Colonic mucosa (tissue), 4 donors: ENCODE data around the gene CDH4. TPM values are rescaled to one million over a fixed set of nuclear protein-coding genes. Genes with fewer than 3 reads are reported as not detected.

Experiments used
- DNase-seq: peaks from one replicate; pipeline ENCODE4 v3.0.0-alpha.2; 2020
- H3K27ac ChIP-seq: fragments of 200-600 bp; one replicate; pipeline ENCODE4 v1.8.0; 2021
- H3K27me3 ChIP-seq: fragments of 200-600 bp; one replicate; pipeline ENCODE4 v1.8.0; 2021
- H3K36me3 ChIP-seq: fragments of 200-600 bp; one replicate; pipeline ENCODE4 v1.8.0; 2021
- H3K4me1 ChIP-seq: fragments of 200-600 bp; one replicate; pipeline ENCODE4 v1.8.0; 2021; ENCODE audit warnings: mild to moderate bottlenecking
- H3K4me3 ChIP-seq: fragments of 200-600 bp; one replicate; pipeline ENCODE4 v1.8.0; 2021
- H3K9ac ChIP-seq, 2 donors: one replicate each; pipeline ENCODE4 v1.7.0; 2013; ENCODE audit warnings: control low read depth in 2 of 2, low read depth in 2 of 2, low read length in 2 of 2
- H3K9me3 ChIP-seq: fragments of 200-600 bp; one replicate; pipeline ENCODE4 v1.8.0; 2021
- intact Hi-C: fragments of 100-400 bp; cut with DNase I; formaldehyde crosslinking; loops from one replicate; pipeline ENCODE4 v1.14.1; 2022
- total RNA-seq, 2 donors: library from RNA; stranded (reverse); fragmentation: NEBNext Ultra II Directional in 1 of 2; extraction: Animal tissue kit (Norgen Biotek cat#: 25700) in 1 of 2; gene quantifications; one replicate each; pipeline ENCODE4 v1.2.1, GENCODE V29; 2021
- TF ChIP-seq, protein P1 (sequence below): fragments of 200-600 bp; IDR thresholded peaks from one replicate; pipeline ENCODE4 v1.8.0; 2022; ENCODE audit warnings: antibody characterized with exemption, mild to moderate bottlenecking
- donor health status: healthy.
- donor health status: DM: no; HTN: no; CAD: no.
- donor health status: DM: no; HTN: no; CAD: no.

CDH4 gene
- total RNA-seq, 2 donors from 2014 or later: 0.08 TPM; not detected in 1

DNA sequence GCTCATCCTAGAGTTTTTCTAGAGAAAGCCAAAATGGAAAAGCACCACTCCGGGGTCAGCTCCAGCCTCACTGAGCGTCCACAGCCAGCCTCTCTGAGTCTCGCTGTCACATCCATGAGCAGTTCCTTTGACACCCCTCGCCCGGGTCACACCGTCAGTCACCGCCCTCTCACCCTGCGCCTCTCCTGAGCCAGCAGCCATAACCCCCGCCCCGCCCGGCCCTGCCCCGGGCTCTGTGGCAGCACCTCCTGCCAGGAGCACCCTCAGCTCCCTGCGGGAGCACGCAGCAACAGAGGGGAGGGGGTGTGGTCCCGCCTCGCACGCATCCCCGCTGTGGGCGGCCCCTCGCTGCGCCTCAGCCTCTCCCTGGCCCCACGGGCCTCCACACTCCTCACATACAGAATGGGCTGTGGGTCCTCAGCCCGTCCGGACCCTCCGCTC is 545.9 kb downstream of the CDH4 start:
- Histone ChIP-seq H3K27me3 (no peaks in the 10 kb centered on the region), H3K27ac (no peak overlapping the region), H3K9ac (no peak overlapping the region), H3K4me1 (no peaks in the 10 kb centered on the region), H3K36me3 (no peaks in the 10 kb centered on the region), H3K4me3 (no peak overlapping the region), H3K9me3 (no peaks in the 10 kb centered on the region)
- TF ChIP-seq, protein P1, sequence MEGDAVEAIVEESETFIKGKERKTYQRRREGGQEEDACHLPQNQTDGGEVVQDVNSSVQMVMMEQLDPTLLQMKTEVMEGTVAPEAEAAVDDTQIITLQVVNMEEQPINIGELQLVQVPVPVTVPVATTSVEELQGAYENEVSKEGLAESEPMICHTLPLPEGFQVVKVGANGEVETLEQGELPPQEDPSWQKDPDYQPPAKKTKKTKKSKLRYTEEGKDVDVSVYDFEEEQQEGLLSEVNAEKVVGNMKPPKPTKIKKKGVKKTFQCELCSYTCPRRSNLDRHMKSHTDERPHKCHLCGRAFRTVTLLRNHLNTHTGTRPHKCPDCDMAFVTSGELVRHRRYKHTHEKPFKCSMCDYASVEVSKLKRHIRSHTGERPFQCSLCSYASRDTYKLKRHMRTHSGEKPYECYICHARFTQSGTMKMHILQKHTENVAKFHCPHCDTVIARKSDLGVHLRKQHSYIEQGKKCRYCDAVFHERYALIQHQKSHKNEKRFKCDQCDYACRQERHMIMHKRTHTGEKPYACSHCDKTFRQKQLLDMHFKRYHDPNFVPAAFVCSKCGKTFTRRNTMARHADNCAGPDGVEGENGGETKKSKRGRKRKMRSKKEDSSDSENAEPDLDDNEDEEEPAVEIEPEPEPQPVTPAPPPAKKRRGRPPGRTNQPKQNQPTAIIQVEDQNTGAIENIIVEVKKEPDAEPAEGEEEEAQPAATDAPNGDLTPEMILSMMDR: no peak
- intact Hi-C loops: no loop called here
- no peak for DNase-seq

DNA sequence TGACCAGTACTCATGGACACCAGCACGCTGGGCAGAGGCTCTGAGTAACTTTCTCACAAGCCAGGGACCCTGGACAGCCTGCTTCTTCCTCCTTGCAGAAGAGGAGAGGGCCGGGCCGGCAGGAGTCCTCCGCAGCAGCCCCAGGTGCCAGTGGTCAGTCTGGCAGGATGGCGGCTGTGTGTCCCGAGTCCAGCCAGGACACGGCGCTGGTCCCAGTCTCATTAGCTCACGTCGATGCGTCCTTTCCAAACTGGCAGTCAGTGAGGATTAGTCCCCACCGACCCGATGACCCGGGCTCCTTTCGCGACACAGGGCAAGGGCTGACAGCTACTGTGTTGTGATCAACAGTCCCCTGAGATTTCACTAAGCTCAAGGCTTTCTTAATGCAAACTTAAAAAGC is 546.6 kb downstream of the CDH4 start:
- Histone ChIP-seq H3K9me3 (no peaks in the 10 kb centered on the region), H3K4me1 (no peaks in the 10 kb centered on the region), H3K27me3 (no peaks in the 10 kb centered on the region), H3K4me3 (no peak overlapping the region), H3K27ac (no peak overlapping the region), H3K9ac (no peak overlapping the region), H3K36me3 (no peaks in the 10 kb centered on the region)
- TF ChIP-seq, protein P1: no peak
- DNase-seq: no peak
- intact Hi-C loops: no loop called here

DNA sequence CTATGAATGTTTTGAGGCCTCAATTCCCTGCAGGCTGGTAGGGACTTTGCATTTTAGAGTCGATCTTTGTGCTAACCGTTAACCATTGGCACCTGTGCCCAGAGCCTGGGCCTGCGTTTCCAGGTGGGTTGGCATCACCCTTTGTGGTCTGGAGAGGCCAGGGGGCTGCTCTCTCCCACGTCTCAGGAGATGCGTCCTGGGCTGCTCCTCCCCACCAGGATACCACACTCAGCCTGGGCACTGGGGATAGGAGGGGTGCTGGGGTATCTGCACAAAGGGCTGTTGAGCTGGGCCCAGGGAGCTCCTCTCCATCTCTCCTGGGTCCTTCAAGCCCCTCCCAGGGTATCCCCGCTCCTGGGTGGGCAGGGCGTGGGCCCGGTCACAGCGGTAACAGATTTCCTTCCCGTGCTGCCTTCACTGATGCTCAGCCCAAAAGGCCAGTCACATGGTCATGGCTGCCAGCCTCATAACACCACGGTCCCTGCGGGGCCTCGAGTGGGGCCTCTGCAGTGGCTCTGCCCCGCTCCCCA is 547.4 kb downstream of the CDH4 start:
- Histone ChIP-seq H3K9me3 (no peaks in the 10 kb centered on the region), H3K27ac (no peak overlapping the region), H3K36me3 (no peaks in the 10 kb centered on the region), H3K27me3 (no peaks in the 10 kb centered on the region), H3K4me3 (no peak overlapping the region), H3K4me1 (no peaks in the 10 kb centered on the region), H3K9ac (no peak overlapping the region)
- DNase-seq: no peak
- TF ChIP-seq, protein P1: no peak
- intact Hi-C loops: no loop called here

DNA sequence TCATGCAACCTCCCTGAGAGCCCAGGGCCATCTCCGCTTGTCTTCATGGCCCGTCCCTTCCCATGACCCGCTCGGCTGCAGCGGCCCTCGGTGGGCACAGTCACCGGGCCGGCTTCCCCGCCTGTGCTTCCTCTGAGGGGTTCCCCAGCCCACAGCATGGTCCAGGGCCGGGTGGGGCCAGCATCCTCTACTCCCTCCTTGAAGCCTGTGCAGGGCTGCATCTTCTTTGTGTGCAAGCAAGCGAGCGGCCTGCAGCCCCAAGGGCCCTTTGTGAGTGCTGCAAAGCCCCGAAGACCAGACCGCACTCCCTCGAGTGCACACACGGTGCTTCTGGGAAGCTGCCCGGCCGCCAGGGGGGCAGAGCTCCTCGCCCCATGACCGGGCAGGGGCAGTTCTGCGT is 547.9 kb downstream of the CDH4 start:
- H3K27me3 ChIP-seq: no peaks in the 10 kb centered on the region
- intact Hi-C loops: no loop called here
- H3K9me3 ChIP-seq: no peaks in the 10 kb centered on the region
- DNase-seq: no peak
- H3K9ac ChIP-seq: no peak overlapping the region
- TF ChIP-seq, protein P1: no peak
- H3K36me3 ChIP-seq: no peaks in the 10 kb centered on the region
- H3K4me3 ChIP-seq: no peak overlapping the region
- no peaks in the 10 kb centered on the region for H3K4me1 ChIP-seq
- H3K27ac ChIP-seq: no peak overlapping the region

DNA sequence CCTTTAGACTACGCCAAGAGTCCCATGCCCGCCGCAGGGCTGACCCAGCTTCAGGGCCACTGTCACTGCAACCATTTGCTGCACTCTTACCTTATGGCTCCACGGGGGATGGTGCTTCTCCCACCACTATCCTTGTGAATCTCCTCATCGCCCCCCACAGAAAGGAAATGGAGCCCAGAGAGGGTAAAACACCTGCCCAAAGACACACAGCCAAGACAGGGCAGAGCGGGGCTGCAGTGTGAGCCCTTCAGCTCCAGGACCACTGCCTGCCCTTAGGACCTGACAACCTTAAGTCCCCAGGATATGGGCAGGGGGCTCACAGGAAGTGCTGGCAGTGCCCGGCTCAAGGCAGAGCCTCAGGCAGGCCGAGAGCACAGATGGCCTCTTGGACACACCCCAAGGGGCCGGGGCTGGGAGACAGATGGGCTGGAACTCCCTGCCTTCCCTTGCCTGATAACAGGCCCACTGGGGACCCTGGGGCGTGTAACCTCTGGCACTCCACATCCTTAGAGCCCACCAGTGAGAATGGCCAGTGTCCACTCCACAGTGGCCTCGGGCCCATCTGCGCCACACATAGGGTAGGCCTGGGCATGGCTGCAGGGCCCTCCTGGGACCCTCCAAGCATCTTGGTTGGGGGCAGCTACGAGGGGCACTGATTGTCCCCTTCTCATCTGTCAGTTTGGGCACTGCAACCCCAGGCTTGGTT is 548.5 kb downstream of the CDH4 start:
- H3K4me3 ChIP-seq: no peak overlapping the region
- TF ChIP-seq, protein P1: no peak
- no peaks in the 10 kb centered on the region for H3K9me3 ChIP-seq
- intact Hi-C loops: no loop called here
- DNase-seq: no peak
- H3K4me1 ChIP-seq: no peaks in the 10 kb centered on the region
- H3K9ac ChIP-seq: no peak overlapping the region
- H3K27me3 ChIP-seq: no peaks in the 10 kb centered on the region
- no peak overlapping the region for H3K27ac ChIP-seq
- H3K36me3 ChIP-seq: no peaks in the 10 kb centered on the region
